ENCODE measurements around the gene ZNRF4. TPM values are rescaled to one million over a fixed set of nuclear protein-coding genes. Genes with fewer than 3 reads are reported as not detected.

ZNRF4 gene
- total and polyA plus RNA-seq, 9 of the 15 experiments (the other 6 are each of a cell fraction or from before 2014, with no cell fraction given) = not detected

- H3K79me2 ChIP-seq (ENCODE audit: control insufficient read depth, insufficient read depth, low read length) = no peaks in the 10 kb centered on the region
- no peak overlapping the region for H3K27ac ChIP-seq (ENCODE audit: extremely low read depth, low read depth, low read length)
- ChIA-PET CTCF (ENCODE audit: low intra/inter-chr PET ratio) (no interaction called here), POLR2A (interaction anchor here (0.6 to 0.8 kb wide), 2 partner anchors 10 to 428 kb away, joined by 3 read pairs; no protein-coding TSS in a partner anchor)
- no peak for ATAC-seq
- H3K4me3 ChIP-seq = no peak overlapping the region
- no TSS peak for BruUV-seq (replicated peaks)
- H3K9me3 ChIP-seq (replicated peaks; ENCODE audit: control insufficient read depth, insufficient read depth, low read depth, low read length) = no peaks in the 10 kb centered on the region; the same call in 1 of the 2 replicates
- no peak overlapping the region for H3K4me2 ChIP-seq (ENCODE audit: insufficient read depth, low read length)
- H3K4me1 ChIP-seq (replicated peaks in 1 of 2; ENCODE audit: control insufficient read depth in 2 of 2, insufficient read depth in 2 of 2, low read length in 2 of 2) = peaks cover 0 to 13% of the 10 kb centered on the region in 2 experiments; a peak in 2 of 5 replicates
- no peaks in the 10 kb centered on the region for H3K9me1 ChIP-seq (ENCODE audit: control insufficient read depth, insufficient read depth, low read length)
- in situ Hi-C loops (cut with MboI) = no loop called here
- no peak overlapping the region for H2AFZ ChIP-seq (ENCODE audit: low read depth, low read length)
- H3K36me3 ChIP-seq (ENCODE audit: control insufficient read depth, insufficient read depth, low read length) = no peaks in the 10 kb centered on the region
- DNase-seq (ENCODE audit: extremely low read depth in 1 of 4, low spot score in 3 of 4) = no peak
- FAIRE-seq = no peak
- H3K27me3 ChIP-seq (ENCODE audit: control insufficient read depth in 2 of 2, insufficient read depth in 2 of 2, low read length in 2 of 2) = peaks cover 9 to 53% of the 10 kb centered on the region in 2 experiments; a peak in 4 of 5 replicates
- H3K9ac ChIP-seq (ENCODE audit: insufficient read depth in 1 of 2, low read depth in 2 of 2, low read length in 2 of 2) = no peak overlapping the region
- WGBS (ENCODE audit: insufficient coverage, low coverage, missing lambda C conversion rate) = 3% methylated on average over 9 of the region's 9 CpGs
- intact Hi-C loops (cut with micrococcal nuclease) = no loop called here
- H4K20me1 ChIP-seq (replicated peaks; ENCODE audit: control insufficient read depth, insufficient read depth, low read length) = no peaks in the 10 kb centered on the region
- TF ChIP-seq CSDE1 (IDR thresholded peaks at IDR 0.05) = no peak
- no peak for TF ChIP-seq SIN3B (IDR thresholded peaks at IDR 0.05; ENCODE audit: low read depth)
- no peak for TF ChIP-seq ZBTB49 (CRISPR knock-in tag; IDR thresholded peaks at IDR 0.05; ENCODE audit: borderline replicate concordance)
- no peak for TF ChIP-seq HOMEZ (CRISPR knock-in tag; IDR thresholded peaks at IDR 0.05)
- no peak for TF ChIP-seq NR3C1 (CRISPR knock-in tag; IDR thresholded peaks at IDR 0.05)
- no peak for TF ChIP-seq UBTF (IDR thresholded peaks at IDR 0.05; ENCODE audit: borderline replicate concordance in 1 of 2, low read depth in 2 of 2, low read length in 2 of 2)
- TF ChIP-seq MAFG (tag; conservative IDR thresholded peaks at IDR 0.05) = no peak
- no peak for TF ChIP-seq ELK3 (CRISPR knock-in tag; IDR thresholded peaks at IDR 0.05)
Observed at GRCh38 chr19:5457709-5458108, 2.5 kb downstream of the ZNRF4 start.
